OCI-LY1 (cell line): Measurements from ENCODE around the gene CHAF1A.

Experiments used
- EZH2 ChIP-seq: fragments of 200-600 bp; sonication (generic), shearing (Covaris generic); IDR thresholded peaks from 2 replicates; pipeline ENCODE4 v1.8.0; 2017; ENCODE audit warnings: borderline replicate concordance, mixed run types, mild to moderate bottlenecking, antibody characterized with exemption, low read length, moderate library complexity, mixed read lengths
- TF ChIP-seq, protein P1 (sequence below): fragments of 200-600 bp; sonication (generic), shearing (Covaris generic); IDR thresholded peaks from 2 replicates; pipeline ENCODE4 v1.5.1; 2017; ENCODE audit warnings: mild to moderate bottlenecking, antibody characterized with exemption, low read length, moderate library complexity, mixed read lengths

DNA sequence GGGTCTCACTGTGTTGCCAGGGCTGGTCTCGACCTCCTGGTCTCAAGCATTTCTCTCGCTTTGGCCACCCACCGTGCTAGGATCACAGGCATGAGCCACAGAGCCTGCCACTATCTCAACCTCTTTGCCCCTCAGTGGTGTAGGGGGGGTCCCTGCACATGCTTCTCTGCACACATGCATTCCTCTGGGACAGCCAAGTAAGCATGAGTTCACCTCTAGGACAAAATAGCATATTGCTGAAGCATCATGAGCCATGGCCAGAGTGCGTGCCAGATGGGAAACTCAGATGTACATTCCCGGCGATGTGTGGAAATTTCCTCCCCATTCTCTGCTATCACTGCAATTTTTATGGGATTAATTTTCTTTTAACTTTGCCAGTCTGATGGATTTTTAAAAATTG, 23.1 kb downstream of the CHAF1A start:
- TF ChIP-seq, protein P1, sequence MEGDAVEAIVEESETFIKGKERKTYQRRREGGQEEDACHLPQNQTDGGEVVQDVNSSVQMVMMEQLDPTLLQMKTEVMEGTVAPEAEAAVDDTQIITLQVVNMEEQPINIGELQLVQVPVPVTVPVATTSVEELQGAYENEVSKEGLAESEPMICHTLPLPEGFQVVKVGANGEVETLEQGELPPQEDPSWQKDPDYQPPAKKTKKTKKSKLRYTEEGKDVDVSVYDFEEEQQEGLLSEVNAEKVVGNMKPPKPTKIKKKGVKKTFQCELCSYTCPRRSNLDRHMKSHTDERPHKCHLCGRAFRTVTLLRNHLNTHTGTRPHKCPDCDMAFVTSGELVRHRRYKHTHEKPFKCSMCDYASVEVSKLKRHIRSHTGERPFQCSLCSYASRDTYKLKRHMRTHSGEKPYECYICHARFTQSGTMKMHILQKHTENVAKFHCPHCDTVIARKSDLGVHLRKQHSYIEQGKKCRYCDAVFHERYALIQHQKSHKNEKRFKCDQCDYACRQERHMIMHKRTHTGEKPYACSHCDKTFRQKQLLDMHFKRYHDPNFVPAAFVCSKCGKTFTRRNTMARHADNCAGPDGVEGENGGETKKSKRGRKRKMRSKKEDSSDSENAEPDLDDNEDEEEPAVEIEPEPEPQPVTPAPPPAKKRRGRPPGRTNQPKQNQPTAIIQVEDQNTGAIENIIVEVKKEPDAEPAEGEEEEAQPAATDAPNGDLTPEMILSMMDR, result no peak
- TF ChIP-seq EZH2, result no peak
